Activated naive CD4-positive, alpha-beta T cell treated with anti-CD3 and anti-CD28 coated beads, Interleukin-2, amount 50 U/mL, for 16 hours (primary cell): ENCODE measurements around the gene SERPINE2.
A peak's percentile ranks its signal among the peaks of the same experiment; 100 is the strongest.
"Not testable (repeated sequence)": the region's sequence is repeated elsewhere in the genome, so short reads cannot be mapped to it uniquely, and the experiment has no call there.

Source experiments
- DNase-seq: peaks from one replicate; pipeline ENCODE4 v3.0.0-alpha.2; 2020

Gene SERPINE2

DNA sequence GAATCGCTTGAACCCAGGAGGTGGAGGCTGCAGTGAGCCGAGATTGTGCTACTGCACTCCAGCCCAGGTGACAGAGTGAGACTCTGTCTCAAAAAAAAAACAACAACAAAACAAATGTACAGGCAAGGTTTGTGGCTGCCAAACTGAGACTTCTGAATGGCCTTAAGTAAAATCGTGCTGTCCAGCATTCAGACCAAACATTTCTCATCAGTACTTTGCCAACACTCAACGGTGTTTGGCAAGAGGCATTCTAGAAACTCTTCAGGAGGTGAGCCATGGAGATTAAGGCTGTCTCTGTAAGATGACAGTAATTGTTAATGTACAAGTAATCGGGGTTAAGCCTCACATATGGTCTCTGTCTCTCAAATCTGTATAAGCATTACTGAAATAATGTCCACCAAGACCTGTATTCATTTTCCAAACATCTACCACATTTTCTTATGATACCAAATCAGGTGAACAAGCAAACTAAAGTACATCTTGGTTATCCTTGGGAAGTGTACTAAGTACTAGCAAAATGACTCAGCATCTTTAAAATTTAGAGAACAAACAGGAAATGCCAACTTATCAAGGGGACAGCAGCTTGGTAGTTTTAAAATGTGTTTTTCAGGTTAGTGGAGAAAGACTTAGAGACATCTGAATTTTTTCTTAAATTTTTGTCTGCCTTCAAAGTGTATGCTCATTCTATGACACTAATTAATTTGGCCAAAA lies 29.3 kb downstream of the SERPINE2 start:
- DNase-seq: no peak

DNA sequence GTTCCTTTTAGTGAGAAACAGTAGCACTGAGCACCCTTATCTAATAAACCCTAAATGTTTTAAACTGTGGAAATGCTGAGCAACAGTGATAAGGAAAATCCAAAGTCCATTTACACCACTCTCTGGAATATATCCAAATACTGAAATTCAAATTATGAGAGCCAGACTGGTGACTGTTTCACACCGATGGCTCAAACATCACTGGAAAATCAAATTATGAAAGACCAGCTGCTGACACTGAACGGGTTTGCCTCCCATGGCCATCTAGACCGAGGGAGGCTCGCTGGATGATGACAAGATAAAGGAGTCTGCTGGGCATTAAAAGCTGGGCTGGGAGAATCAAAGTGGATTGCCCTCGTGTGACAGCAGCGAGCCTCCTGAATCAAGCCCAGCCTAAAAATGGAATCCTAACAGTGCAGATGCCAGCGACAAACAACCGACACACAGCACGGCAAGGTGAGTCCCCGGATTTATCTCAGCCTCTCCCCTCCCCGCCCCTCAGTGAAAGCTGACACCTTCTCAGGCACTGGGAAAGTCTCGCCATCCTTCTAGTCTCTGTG lies 30.3 kb downstream of the SERPINE2 start:
- DNase-seq: no peak

DNA sequence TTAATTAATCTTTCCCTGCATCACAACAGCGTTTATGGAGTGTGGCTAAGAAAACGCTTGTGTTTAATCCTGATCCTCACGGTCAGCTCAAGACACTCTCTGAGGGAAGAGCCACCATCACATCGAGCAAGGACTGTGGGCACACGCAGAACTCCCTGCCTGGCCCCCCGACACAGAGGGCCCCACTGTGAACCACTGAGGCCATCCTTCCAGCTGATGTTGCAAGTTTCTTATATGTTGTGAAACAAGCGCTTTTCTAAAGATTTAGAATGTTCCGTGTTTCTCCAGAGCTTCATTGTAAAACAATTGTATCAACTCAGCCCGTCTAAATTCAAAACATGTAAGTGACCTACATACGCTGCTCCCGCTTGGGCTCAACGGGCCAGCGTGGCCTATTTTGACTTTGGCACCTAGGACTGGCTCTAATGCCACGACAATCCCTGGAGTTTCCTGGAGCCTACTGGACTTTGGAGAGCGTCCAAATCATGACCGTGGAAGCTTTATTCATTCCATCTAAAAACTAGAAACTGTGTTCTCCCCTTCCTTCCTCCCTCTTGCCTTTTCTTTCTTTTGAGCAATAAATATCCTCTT lies 34.9 kb downstream of the SERPINE2 start:
- no peak for DNase-seq

DNA sequence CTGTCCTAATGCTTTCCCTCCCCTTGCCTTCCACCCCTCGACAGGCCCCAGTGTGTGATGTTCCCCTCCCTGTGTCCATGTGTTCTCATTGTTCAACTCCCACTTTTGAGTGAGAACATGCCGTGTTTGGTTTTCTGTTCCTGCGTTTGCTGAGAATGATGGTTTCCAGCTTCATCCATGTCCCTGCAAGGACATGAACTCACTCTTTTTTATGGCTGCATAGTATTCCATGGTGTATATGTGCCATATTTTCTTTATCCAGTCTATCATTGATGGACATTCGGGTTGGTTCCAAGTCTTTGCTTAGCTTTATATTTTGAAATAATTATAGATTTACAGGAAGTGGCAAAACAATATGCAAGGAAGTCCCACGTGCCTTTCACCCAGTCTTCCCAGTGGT lies 38.4 kb downstream of the SERPINE2 start:
- not testable (repeated sequence) for DNase-seq

DNA sequence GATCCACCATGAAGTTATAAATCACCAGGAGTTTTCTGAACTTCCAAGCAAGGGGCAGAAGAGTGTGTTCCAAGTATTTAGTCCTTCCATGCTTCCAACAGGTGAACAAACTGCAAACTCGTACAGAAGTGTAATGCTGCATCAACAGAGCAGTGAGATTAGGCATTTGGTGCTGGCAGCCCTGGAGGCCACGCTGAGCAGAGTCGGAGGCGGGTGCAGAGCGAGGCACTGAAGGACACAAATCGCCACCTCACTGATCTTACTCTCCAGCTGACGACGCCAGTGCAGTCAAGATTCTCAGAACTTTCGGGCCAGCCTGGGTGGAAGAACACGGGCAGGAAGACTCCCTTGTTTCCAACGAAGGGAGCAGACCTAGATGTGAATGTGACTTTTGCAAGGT lies 39.2 kb downstream of the SERPINE2 start:
- DNase-seq: no peak

DNA sequence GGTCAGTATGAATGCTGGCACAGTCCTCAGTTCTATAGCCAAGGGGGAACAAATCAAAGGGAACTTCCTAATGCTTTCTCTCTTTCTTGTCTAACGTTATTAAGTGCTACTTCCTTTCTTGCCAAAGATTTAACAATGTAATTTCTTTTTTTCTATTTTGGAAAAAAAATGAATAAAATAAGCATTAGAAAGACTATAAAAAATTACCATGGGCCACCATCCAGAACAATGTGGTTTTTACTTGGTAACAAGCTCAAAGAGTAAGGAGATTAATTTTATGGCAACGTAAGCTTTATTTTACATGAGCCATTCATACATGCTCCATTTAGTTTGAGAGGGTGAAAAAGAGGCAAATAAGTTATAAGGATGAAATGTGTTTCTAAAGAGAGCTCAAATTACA lies 40.1 kb downstream of the SERPINE2 start:
- DNase-seq: no peak

DNA sequence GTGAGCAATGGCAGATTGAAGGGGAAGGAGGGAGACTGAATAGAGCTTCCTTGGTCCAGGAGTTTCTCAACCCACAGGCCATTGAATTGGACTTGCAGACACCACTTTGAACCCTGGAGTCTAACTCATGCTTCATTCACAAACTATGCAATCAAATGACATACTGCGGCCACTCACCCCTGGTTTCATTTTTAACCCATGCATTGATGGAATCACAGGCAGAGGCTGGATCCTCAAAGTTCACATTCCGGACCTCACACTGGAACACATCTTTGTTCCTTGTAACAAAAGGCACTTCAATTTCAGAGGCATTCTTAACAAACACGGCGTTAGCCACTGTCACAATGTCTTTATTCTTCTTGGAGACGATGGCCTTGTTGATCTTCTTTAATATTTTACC lies 41.1 kb downstream of the SERPINE2 start:
- no peak for DNase-seq

DNA sequence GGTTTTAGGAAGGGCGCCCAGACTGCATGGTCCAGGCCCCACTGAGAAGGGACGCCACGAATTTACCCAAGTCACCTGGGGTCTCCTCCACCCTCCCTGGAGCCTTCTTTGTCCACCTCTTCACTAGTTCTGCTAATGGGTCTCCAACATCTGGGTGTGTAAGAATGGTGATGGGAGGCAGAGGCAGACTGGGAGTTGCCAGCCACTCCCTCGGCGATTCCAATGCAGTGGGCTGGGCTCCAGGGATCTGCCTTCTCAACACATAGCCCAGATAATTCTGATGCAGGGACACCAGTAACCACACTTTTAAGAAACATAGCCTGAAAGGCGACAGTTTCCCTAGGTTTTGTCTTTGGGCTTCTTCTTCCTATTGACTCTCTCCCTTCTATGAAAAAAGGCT lies 42.7 kb downstream of the SERPINE2 start:
- DNase-seq: no peak

DNA sequence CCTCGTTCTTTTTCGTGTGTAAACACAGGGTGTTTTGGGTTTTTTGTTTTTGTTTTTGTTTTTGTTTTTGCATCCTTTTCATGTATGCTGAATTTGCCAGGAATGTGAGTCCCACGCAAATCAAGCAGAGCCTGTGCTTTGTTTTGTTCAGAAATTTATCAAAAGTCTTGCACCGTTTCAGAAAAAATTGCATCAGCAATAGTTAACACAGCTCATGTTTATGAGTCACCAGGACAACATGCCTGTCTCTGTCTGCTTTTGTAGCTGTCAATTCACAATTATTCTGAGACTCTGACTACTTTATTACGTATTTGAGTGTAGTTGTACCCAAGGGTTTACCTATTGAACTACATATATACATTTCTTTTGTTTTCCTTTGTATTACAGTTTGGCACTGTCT lies 43.5 kb downstream of the SERPINE2 start:
- DNase-seq: no peak

DNA sequence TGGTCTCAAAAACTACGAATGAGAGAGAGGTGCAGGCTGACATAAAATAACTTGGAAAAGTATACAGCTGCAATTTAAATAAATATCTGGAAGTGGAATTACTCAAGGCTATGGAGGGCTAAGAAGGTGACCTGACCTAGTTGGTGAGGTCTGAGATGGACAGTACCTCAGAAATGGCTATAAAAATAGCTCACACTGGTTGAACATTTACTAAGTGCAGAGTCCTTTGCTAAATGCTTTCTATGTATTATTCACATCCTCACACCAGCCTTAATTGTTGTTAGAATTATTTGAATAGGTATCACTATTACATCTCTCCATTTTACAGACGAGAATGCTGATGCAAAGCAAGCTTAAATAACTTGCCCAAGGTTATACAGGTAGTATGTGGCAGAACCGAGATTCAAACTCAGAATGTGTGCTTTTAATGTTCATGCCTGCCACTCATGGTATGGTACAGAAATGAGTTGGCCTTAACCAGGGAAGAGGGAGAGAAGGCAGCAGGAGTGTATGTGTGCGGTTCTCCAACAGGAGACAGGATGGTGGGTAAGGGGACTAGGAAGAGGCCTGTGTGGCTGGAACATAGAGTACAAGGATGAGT lies 44.4 kb downstream of the SERPINE2 start:
- no peak for DNase-seq

DNA sequence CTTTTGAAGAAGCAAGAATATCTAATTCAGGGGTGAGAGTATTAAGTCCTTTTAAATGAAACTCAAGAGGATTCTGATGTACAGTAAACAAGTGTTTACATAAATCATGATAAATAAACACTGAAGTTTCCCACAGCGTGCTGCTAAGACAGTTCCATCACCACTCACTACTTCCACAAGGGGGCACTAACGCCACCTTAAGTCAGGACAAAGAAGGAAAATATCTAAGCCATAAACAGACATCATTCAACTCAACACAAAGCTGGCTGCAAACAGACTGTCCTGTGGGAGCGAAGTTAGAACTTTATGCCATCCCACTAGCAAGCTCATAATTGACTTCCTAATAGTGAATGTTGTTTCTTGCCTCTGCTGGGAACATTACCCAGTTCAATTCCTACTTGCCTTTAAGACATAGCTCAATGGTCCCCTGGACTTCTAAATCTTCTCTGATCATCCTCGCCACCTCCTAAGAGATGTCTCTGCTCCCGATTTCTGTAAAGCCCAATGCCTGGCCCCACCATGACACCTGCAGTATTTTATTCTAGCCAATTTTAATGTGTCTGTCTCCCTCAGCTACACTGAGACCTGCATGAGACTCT lies 45.4 kb downstream of the SERPINE2 start:
- peak; percentile 66 for DNase-seq

DNA sequence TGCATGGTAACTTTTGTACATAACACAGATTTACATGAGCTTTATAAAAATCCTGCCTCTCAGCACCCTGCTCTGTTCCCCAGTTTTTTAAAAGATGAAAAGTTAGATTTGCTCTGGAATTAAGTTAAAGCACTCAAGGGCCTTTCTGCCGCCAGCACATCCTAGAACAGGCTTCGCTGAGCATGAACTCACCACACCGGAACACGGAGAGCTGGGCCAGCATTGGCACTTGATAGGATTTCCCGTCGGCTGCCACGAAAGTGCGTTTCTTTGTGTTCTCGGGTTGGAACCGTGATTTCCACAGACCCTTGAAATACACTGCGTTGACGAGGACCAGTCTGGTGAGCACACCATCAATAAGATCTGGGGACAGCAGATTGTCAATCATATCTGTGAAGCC lies 47.5 kb downstream of the SERPINE2 start:
- DNase-seq: no peak

DNA sequence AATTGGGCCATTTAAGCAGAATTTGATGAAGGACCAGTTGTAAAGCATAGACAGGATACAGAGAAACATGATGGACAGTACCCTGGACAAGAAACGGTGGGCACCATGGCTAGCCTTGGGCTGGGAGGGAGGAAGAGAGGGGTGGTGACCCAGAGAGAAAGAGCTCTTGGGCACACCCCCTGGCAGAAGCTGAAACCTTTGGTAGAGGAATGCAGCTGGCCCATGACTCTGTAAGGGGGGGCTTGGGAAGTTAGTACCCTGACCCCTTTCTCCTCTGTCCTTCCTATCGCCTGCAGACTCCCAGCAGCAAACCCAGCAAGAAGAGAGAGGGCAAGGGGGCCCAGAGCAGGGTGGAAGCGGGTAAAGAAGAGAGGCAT lies 49.2 kb downstream of the SERPINE2 start:
- DNase-seq: no peak

DNA sequence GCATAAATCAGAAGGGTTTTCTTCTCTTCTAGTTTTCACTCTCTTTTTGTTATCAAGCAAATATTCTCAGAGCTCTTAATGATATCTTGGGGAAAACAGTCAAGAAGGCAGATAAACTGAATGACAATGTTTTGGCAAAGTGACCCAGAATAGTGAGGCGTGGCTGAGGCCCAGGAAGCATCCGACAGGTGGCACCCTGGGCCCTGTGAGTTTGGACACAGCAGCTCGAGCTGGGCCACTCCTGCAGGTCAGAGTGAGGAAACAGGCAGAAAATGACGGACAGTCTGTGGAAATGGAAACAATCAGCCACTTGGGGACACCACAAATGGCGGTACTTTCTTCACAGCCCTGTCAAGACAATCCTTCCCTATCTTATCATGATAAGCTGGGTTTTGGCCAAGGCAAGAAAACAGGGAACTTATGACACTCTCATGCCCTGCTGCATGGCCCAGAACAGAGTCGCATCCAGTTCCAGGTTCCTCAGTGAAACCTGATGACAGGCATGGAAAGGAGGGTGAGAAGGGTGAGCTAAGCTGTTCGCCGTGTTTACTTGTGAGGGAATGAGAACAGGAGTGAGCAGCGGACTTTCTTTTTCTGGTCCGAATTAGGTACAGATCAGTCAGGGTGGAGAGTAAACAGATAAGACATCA lies 49.8 kb downstream of the SERPINE2 start:
- DNase-seq: no peak

DNA sequence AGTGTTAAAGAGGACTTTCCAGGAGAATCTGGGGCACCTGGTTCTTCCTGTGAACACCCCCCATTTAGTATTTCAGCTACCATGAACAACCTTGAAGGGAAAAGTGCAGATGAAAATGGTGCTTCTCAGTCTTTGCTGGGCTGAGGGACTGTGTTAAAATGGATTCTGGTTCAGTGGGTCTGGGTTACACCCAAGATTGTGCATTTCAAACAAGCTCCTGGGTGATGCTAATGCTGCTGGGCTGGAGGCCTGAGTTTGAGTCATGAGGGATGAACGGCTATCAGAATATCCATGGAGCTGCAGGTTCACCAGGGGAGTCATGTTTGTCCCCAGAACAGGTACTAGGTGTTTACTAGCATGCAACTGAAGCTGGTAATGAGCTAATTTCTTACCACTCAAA lies 57.8 kb downstream of the SERPINE2 start:
- no peak for DNase-seq

DNA sequence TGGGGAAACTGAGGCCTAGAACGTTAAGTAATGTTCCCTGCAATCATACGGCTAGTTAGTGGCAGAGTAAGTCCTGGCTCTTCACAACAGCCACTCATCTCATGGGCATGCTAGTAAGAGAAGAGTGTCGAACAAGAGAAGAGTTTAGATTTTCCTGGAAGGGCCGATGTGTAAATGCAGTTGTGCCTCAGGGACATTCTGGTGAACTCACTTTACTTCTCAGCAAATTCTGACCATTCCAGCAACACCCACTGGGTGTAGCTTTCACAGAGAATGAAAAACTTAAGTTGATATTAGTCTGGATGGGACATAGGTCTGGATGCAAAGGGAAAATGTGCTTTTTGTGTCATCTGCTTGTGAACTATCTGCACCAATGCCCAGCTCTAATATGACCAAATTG lies 58.3 kb downstream of the SERPINE2 start:
- DNase-seq: no peak

DNA sequence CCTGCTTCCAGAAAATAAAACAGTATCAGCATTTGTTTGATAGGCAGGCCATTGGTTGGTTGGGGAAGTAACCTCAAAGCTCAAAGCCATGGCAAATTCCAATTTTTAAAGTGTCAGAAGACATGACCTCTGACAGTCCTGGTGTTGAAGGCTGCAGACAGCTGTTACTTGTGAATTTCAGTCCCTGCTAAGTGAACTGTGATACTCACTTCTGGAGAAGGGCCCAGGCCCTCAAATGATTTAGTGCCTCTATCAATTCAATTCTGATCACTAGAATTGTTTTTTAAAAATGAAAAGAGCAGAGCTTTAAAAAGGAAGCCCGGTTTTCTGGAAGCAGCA lies 58.7 kb downstream of the SERPINE2 start:
- DNase-seq: no peak

DNA sequence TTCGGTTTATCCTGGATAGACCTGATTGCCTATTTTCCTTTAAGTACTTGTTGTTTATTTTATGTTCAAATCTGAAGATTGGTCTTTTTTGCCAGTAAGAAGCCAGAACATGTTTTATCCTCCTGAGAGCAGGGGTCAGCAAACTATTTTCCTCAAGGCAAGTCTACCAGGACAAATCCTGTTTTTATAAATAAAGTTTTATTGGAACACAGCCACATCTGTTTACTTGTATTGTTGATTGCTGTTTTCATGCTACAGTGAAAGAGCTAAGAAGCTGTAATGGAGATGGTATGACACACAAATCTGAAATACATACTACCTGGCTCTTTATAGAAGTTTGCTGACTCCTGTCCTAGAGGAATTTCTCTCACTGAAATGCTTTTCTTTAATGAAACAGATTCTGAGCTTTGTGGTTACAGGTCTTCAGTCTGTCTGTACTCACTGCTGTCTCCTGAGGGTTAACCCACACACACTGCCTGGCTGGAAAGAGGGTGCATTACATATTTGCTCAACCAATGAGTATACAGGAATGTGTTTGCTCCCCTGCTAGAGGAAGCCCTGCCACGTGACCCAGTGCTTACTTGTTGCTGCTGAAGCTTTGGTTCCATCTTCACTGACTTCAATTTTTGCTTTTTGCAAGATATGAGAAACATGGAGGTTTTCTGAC lies 59.2 kb downstream of the SERPINE2 start:
- no peak for DNase-seq

DNA sequence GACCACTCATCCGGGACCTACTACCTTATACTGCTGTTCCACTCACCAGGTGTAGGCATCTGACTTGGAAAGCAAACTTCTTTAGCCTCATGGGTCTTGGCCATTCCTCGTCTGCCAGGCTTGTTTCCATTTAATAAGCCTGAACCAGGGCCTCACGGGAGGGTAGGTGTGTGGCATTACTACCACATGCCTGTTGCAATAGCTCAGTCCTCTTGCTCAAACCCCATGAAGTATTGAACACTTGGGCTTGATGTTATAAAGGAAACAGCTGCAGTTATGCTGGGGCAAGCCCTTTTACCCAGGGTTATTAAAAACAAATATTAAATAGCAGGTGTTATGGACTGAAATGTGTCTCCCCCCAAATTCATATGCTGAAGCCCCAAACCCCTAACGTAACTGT lies 60.6 kb downstream of the SERPINE2 start:
- no peak for DNase-seq

DNA sequence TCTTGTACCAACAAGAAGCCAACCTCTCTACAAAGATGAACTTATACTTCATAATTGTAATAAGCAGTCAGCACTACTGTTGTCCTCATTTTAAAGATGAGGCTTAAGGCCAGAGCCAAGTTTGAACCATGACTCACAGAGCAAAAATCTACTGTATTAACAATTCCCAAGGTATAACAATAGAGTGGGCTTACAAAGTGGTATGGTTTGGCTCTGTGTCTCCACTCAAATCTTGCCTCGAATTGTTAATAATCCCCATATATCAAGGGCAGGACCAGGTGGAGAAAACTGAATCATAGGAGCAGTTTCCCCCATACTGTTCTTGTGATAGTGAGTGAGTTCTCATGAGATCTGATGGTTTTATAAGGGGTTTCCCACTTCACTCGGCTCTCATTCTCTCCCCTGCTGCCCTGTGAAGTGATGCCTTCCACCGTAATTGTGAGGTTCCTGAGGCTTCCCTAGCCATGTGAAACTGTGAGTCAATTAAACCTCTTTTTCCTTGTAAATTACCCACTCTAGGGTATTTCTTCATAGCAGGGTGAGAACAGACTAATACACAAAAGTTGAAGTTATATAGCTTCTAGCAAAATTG lies 62.4 kb downstream of the SERPINE2 start:
- DNase-seq: no peak

DNA sequence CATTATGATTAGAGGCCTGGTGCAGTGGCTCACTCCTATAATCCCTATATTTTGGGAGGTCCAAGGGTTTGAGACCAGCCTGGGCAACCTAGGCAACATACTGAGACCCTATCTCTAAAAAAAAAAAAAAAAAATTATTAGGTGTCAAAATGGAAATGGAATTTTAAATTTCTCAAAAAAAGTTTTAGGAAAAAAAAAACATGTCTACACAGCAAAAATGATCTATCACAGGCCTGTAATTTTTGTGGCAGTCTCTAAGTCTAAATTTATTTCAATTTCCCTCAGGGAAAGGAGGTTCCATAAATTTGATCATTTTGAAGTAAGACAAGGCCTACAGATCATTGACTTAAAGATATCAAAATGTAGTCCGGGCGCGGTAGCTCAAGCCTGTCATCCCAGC lies 65.5 kb downstream of the SERPINE2 start:
- no peak for DNase-seq

DNA sequence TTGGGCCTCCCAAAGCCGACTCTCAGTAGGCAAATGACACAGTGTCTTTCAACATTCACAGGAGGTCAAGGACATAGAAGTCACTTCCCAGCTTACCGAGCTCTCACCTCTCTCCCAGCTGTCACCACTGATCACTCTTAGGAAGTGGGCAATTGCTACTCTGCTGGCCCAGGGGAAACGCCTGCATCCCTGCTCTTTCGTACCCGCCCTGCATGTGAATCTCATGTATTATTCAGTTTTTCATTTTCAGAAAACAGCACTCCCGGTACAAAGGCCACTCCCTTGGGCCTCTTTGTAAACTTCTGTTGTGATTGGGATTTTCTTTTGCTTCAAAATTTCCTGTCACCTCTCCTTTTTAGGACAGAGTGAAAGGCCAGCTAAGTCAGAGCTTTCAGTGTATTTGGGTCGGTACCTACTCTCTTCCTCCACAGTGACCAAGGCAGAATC lies 66.4 kb downstream of the SERPINE2 start:
- DNase-seq: no peak

DNA sequence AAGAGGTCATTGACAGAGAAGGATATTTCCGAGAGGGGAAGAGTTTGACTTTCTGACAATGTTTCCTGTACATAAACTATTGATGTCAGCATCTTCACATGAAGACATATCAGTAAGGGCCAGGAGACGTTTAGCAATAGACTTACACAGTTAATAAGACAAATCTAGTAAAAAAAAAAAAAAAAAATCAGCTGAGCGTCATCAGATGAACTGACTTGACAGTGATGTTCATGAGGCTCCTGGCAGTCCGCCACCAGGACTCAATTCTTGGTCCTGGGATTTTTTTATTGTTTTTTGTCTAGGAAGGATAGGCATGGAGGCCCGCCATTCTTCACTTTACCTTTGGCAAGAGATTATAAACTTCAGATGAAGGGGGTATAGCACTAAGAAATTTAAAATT lies 67.4 kb downstream of the SERPINE2 start:
- DNase-seq: no peak
